MM.1S (cell line): ENCODE data around the gene LRCH1.

ENCODE experiments used
- DNase-seq: peaks from one replicate; pipeline ENCODE4 v3.0.0-alpha.2; 2015
- H2AFZ ChIP-seq: fragments of 300-600 bp; sonication (generic); 2 replicates; pipeline ENCODE4 v1.6.0; 2016; ENCODE audit warnings: antibody characterized with exemption, low read length
- H3F3A ChIP-seq: fragments of 300-600 bp; sonication (generic); 2 replicates; pipeline ENCODE4 v1.6.1; 2016; ENCODE audit warnings: mild to moderate bottlenecking, antibody characterized with exemption, low read length, moderate library complexity, mixed read lengths; ENCODE audit not compliant: insufficient read depth
- H3K27ac ChIP-seq: fragments of 300-600 bp; sonication (generic); 2 replicates; pipeline ENCODE4 v1.5.1; 2016; ENCODE audit warnings: mild to moderate bottlenecking, low read length
- H3K27me3 ChIP-seq: fragments of 300-600 bp; sonication (generic); replicated peaks from 2 replicates; pipeline ENCODE4 v1.6.0; 2016; ENCODE audit warnings: low read length; ENCODE audit not compliant: insufficient read depth
- H3K36me3 ChIP-seq: fragments of 300-600 bp; sonication (generic); replicated peaks from 2 replicates; pipeline ENCODE4 v1.6.1; 2016; ENCODE audit warnings: mild to moderate bottlenecking, low read length, mixed read lengths; ENCODE audit not compliant: insufficient read depth
- H3K4me1 ChIP-seq: fragments of 300-600 bp; sonication (generic); 2 replicates; pipeline ENCODE4 v1.6.1; 2016; ENCODE audit warnings: low read length, mixed read lengths
- H3K4me2 ChIP-seq: fragments of 300-600 bp; sonication (generic); 2 replicates; pipeline ENCODE4 v1.6.0; 2016; ENCODE audit warnings: low read depth, low read length
- H3K4me3 ChIP-seq: fragments of 300-600 bp; sonication (generic); 2 replicates; pipeline ENCODE4 v1.5.1; 2016; ENCODE audit warnings: low read length, mixed read lengths
- H3K79me2 ChIP-seq: fragments of 300-600 bp; sonication (generic); 2 replicates; pipeline ENCODE4 v1.6.1; 2016; ENCODE audit warnings: mixed run types, low read length, mixed read lengths
- H3K9ac ChIP-seq: fragments of 300-600 bp; sonication (generic); 2 replicates; pipeline ENCODE4 v1.6.1; 2016; ENCODE audit warnings: low read length, mixed read lengths
- H3K9me2 ChIP-seq: fragments of 300-600 bp; sonication (generic); replicated peaks from 2 replicates; pipeline ENCODE4 v1.6.1; 2016; ENCODE audit warnings: mild to moderate bottlenecking, low read length, mixed read lengths; ENCODE audit not compliant: insufficient read depth
- H3K9me3 ChIP-seq: fragments of 300-600 bp; sonication (generic); replicated peaks from 2 replicates; pipeline ENCODE4 v1.6.1; 2016; ENCODE audit warnings: mild to moderate bottlenecking, low read length, mixed read lengths; ENCODE audit not compliant: insufficient read depth
- H4K20me1 ChIP-seq: fragments of 300-600 bp; sonication (generic); 2 replicates; pipeline ENCODE4 v1.6.1; 2016; ENCODE audit warnings: mild to moderate bottlenecking, low read length, moderate library complexity, mixed read lengths; ENCODE audit not compliant: insufficient read depth
- EZH2 ChIP-seq: fragments of 300-600 bp; sonication (generic); optimal IDR thresholded peaks from 2 replicates; pipeline ENCODE3; 2017; ENCODE audit warnings: low read depth, mild to moderate bottlenecking, antibody characterized with exemption, low read length, mixed read lengths
- EZH2phosphoT487 ChIP-seq: fragments of 300-600 bp; sonication (generic); IDR thresholded peaks from 2 replicates; pipeline ENCODE4 v1.6.1; 2018; ENCODE audit warnings: antibody characterized with exemption, low read length
- TF ChIP-seq, protein P1 (sequence below): fragments of 300-600 bp; sonication (generic); IDR thresholded peaks from 2 replicates; pipeline ENCODE4 v1.5.1; 2016; ENCODE audit warnings: antibody characterized with exemption, low read length, mixed read lengths

Gene LRCH1

DNA sequence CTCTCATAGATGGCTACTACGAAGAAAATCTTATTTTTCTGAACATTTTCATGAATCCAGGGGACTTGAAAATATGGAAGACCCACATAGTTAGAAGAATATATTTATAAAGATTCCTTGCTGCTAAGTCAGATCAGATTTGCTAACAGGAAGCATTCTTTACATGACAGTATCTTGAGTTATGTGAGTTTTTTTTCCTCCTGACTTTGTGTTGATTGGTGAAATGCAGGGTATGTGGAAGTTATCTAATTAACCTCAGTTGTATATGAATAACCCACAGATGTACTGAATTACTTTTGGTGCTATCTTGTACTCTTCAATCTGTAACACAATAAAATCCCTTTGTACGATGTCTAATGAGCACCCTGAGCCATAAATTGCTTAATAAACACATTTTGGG lies 190.2 kb downstream of the LRCH1 start:
- no peak overlapping the region for H3K4me2 ChIP-seq

DNA sequence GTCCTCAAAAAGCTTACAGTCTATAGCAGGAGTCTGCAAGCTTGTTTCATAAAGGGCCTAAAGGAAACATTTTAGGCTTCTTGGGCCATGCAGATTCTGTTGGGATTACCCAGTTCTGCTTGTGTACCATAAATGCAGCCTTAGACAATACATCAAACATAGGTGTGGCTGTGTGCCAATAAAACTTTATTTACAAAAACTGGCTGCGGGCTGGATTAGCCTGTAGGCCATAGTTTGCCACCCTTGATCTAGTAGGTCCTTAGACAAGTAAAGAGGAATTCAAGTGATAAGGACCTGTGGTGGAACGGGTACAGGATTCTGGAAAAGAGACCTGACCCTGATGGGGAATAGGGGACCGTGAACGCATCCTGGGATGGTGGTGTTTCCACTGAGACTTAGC lies 192.1 kb downstream of the LRCH1 start:
- no peak overlapping the region for H3K4me3 ChIP-seq
- no peaks in the 10 kb centered on the region for H3K4me1 ChIP-seq
- no peaks in the 10 kb centered on the region for H3K27me3 ChIP-seq
- H3K9me2 ChIP-seq, result no peaks in the 10 kb centered on the region
- H4K20me1 ChIP-seq, result no peaks in the 10 kb centered on the region
- no peak overlapping the region for H3K27ac ChIP-seq
- DNase-seq, result no peak
- no peaks in the 10 kb centered on the region for H3K9me3 ChIP-seq
- H3F3A ChIP-seq, result no peaks in the 10 kb centered on the region
- TF ChIP-seq EZH2phosphoT487 (no peak), EZH2 (no peak)
- TF ChIP-seq, protein P1, sequence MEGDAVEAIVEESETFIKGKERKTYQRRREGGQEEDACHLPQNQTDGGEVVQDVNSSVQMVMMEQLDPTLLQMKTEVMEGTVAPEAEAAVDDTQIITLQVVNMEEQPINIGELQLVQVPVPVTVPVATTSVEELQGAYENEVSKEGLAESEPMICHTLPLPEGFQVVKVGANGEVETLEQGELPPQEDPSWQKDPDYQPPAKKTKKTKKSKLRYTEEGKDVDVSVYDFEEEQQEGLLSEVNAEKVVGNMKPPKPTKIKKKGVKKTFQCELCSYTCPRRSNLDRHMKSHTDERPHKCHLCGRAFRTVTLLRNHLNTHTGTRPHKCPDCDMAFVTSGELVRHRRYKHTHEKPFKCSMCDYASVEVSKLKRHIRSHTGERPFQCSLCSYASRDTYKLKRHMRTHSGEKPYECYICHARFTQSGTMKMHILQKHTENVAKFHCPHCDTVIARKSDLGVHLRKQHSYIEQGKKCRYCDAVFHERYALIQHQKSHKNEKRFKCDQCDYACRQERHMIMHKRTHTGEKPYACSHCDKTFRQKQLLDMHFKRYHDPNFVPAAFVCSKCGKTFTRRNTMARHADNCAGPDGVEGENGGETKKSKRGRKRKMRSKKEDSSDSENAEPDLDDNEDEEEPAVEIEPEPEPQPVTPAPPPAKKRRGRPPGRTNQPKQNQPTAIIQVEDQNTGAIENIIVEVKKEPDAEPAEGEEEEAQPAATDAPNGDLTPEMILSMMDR, result no peak
- H3K9ac ChIP-seq, result no peak overlapping the region
- no peaks in the 10 kb centered on the region for H3K79me2 ChIP-seq
- H3K36me3 ChIP-seq, result no peaks in the 10 kb centered on the region
- H3K4me2 ChIP-seq, result no peak overlapping the region
- H2AFZ ChIP-seq, result no peak overlapping the region

More for the DNA sequence above, 190.2 kb downstream of the LRCH1 start:
- Histone ChIP-seq H3K36me3 (no peaks in the 10 kb centered on the region), H3K9ac (no peak overlapping the region), H3K4me3 (no peak overlapping the region), H4K20me1 (no peaks in the 10 kb centered on the region), H3K27me3 (no peaks in the 10 kb centered on the region), H2AFZ (no peak overlapping the region), H3K9me3 (no peaks in the 10 kb centered on the region), H3K9me2 (no peaks in the 10 kb centered on the region), H3F3A (no peaks in the 10 kb centered on the region), H3K4me1 (no peaks in the 10 kb centered on the region), H3K27ac (no peak overlapping the region), H3K79me2 (no peaks in the 10 kb centered on the region)
- no peak for DNase-seq
- TF ChIP-seq EZH2 (no peak), EZH2phosphoT487 (no peak)
- TF ChIP-seq, protein P1, result no peak

DNA sequence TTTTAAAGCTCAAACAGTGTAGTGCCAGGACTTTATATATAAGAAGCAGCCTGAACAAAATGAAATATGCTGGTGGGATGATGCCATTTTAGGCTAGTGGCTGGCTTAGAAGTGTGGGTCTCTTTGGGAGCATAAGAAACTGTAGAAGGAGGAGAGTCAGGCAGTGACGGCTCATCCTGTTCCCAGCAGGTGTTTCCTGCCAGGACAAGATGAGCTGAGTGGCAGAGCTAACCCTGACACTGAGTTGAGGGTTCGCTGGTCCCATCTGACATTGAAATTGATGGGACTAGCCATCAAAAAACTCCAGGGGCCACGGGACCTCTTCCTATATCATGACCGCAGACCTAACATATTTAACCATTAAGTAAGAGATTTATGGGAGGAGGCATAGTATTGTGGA lies 192.7 kb downstream of the LRCH1 start:
- H3K27me3 ChIP-seq, result no peaks in the 10 kb centered on the region
- H3F3A ChIP-seq, result no peaks in the 10 kb centered on the region
- H3K4me1 ChIP-seq, result no peaks in the 10 kb centered on the region
- no peak overlapping the region for H2AFZ ChIP-seq
- no peak for DNase-seq
- H3K9me2 ChIP-seq, result no peaks in the 10 kb centered on the region
- no peak overlapping the region for H3K9ac ChIP-seq
- no peaks in the 10 kb centered on the region for H4K20me1 ChIP-seq
- no peak overlapping the region for H3K4me3 ChIP-seq
- no peaks in the 10 kb centered on the region for H3K79me2 ChIP-seq
- H3K4me2 ChIP-seq, result no peak overlapping the region
- no peaks in the 10 kb centered on the region for H3K9me3 ChIP-seq
- no peaks in the 10 kb centered on the region for H3K36me3 ChIP-seq
- TF ChIP-seq EZH2 (no peak), EZH2phosphoT487 (no peak)
- TF ChIP-seq, protein P1, result no peak
- no peak overlapping the region for H3K27ac ChIP-seq
